Ectodermal cell (in vitro differentiated cells): ENCODE results near the gene COL9A2.

Source experiments
- H3K27ac ChIP-seq: 2 replicates; pipeline ENCODE4 v1.7.0; 2013; ENCODE audit warnings: mild to moderate bottlenecking, low read depth, low read length; ENCODE audit not compliant: insufficient read depth, poor library complexity, severe bottlenecking
- H3K27me3 ChIP-seq: 2 replicates; pipeline ENCODE4 v1.7.0; 2013; ENCODE audit warnings: mild to moderate bottlenecking, low read length; ENCODE audit not compliant: insufficient read depth, control insufficient read depth, poor library complexity, severe bottlenecking
- H3K36me3 ChIP-seq: one replicate; pipeline ENCODE4 v1.7.0; 2013; ENCODE audit warnings: low read length; ENCODE audit not compliant: control insufficient read depth, insufficient read depth
- H3K4me1 ChIP-seq: one replicate; pipeline ENCODE4 v1.7.0; 2013; ENCODE audit warnings: low read length; ENCODE audit not compliant: control insufficient read depth, insufficient read depth
- H3K4me3 ChIP-seq: 2 replicates; pipeline ENCODE4 v1.7.0; 2013; ENCODE audit warnings: low read depth, low read length, control low read depth; ENCODE audit not compliant: insufficient read depth
- H3K9me3 ChIP-seq: 2 replicates; pipeline ENCODE4 v1.7.0; 2013; ENCODE audit warnings: mild to moderate bottlenecking, low read length, moderate library complexity; ENCODE audit not compliant: control insufficient read depth
- WGBS, 2 experiments: methylation state at CpG; one replicate each; pipeline ENCODE4 v1.1.7; 2013; ENCODE audit warnings: missing lambda C conversion rate in 2 of 2; 5-methylcytosine and 5-hydroxymethylcytosine counted together

COL9A2 gene

GRCh38 chr1:40265298-40265697 lies 51.8 kb downstream of the COL9A2 start:
- Histone ChIP-seq H3K9me3 (no peaks in the 10 kb centered on the region), H3K27ac (no peak overlapping the region), H3K36me3 (peaks cover 48% of the 10 kb centered on the region), H3K4me3 (no peak overlapping the region), H3K4me1 (no peaks in the 10 kb centered on the region), H3K27me3 (no peaks in the 10 kb centered on the region)

DNA sequence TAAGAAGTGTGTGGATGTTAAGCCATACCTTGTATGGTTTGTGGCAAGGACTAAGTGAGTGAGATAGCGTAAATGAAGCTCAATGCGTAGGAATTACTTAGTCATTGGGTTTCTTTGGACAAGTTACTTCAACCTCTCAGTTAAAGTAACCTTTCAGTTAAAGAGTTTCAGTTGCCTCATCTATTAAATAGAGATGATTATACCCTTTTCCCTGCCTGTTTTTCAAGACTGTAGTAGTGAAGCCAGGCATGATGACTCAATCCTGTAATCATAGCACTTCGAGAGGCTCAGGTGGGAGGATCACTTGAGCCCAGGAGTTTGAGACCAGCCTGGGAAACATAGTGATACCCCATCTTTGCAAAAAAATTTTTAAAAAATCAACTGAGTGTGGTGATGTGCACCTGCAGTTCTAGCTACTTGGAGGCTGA lies 52.7 kb downstream of the COL9A2 start:
- Histone ChIP-seq H3K27ac (no peak overlapping the region), H3K27me3 (no peaks in the 10 kb centered on the region), H3K9me3 (no peaks in the 10 kb centered on the region), H3K4me1 (no peaks in the 10 kb centered on the region), H3K36me3 (peaks cover 43% of the 10 kb centered on the region), H3K4me3 (no peak overlapping the region)
- 93 to 97% methylated on average over 3 of the region's 3 CpGs for WGBS, 2 experiments

- H3K36me3 ChIP-seq: peaks cover 25% of the 10 kb centered on the region
- H3K9me3 ChIP-seq: no peaks in the 10 kb centered on the region
- H3K27me3 ChIP-seq: no peaks in the 10 kb centered on the region
- 0% methylated on average over 10 of the region's 10 CpGs for WGBS, 2 experiments
- peak overlapping the region; percentile 100 for H3K4me3 ChIP-seq
- peak overlapping the region; percentile 67 for H3K27ac ChIP-seq
- peaks cover 4% of the 10 kb centered on the region for H3K4me1 ChIP-seq
Observed at GRCh38 chr1:40258445-40258769, 58.7 kb downstream of the COL9A2 start.

- WGBS, 2 experiments: 0 to 1% methylated on average over 48 of the region's 48 CpGs
- Histone ChIP-seq H3K27ac (peak within 1 kb of the TSS; percentile 94), H3K36me3 (peaks cover 21% of the 10 kb centered on the region), H3K27me3 (no peaks in the 10 kb centered on the region), H3K4me1 (peaks cover 4% of the 10 kb centered on the region), H3K4me3 (peak within 1 kb of the TSS; percentile 100), H3K9me3 (no peaks in the 10 kb centered on the region)
Observed at GRCh38 chr1:40257688-40258444, 59.2 kb downstream of the COL9A2 start, which contains the start of gene ZMPSTE24. TSS of gene ZMPSTE24 (plus strand) at chr1:40258236. CDS start at chr1:40258272, 36 bp downstream.

DNA sequence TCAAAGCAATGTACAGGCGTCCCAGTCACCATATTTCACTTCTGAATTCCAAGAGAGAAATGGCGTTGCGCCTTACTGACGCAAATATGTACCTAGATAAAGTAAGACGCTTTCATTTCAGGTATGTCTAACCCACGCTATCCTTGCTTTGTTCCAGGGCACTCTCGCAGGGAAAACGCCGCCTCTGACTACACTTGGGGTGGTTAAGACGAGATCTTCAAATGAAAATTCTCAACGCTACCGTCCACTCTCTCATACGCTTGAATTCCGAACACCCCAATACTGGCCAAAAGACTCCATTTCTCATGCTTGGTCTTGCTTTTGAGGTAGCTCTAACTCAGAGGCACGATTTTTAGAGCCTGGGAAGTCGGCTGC lies 59.8 kb downstream of the COL9A2 start:
- 1% methylated on average over 16 of the region's 16 CpGs for WGBS, 2 experiments
- H3K27ac ChIP-seq: peak overlapping the region; percentile 94
- H3K9me3 ChIP-seq: no peaks in the 10 kb centered on the region
- H3K4me1 ChIP-seq: peaks cover 4% of the 10 kb centered on the region
- no peaks in the 10 kb centered on the region for H3K27me3 ChIP-seq
- H3K36me3 ChIP-seq: peaks cover 21% of the 10 kb centered on the region
- H3K4me3 ChIP-seq: peak overlapping the region; percentile 100

- Histone ChIP-seq H3K27me3 (no peaks in the 10 kb centered on the region), H3K4me3 (peak overlapping the region; percentile 100)
Observed at GRCh38 chr1:40256401-40257084, 60.5 kb downstream of the COL9A2 start.

DNA sequence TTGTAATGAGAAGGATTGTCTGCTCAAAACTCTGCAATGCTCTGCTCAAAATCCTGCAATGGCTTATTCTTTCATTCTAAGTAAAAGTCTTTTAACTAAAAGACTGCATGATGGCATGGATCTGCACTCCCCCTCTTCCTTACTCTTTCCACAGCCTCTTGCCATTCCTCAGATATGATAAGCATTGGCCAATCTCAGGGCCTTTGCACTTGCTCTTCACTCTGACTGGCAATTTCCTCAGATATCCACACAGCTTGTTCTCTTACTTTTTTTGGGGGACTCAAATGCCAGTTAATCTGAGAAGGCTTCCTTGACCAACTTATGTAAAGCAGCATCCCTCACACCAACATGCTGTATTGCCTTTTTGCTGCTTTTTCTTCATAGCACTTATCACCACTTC lies 61.9 kb downstream of the COL9A2 start:
- H3K36me3 ChIP-seq: peaks cover 3% of the 10 kb centered on the region
- peaks cover 4% of the 10 kb centered on the region for H3K4me1 ChIP-seq
- H3K27ac ChIP-seq: no peak overlapping the region
- H3K9me3 ChIP-seq: no peaks in the 10 kb centered on the region
- H3K27me3 ChIP-seq: no peaks in the 10 kb centered on the region
- H3K4me3 ChIP-seq: no peak overlapping the region

More at GRCh38 chr1:40256401-40257084, 60.5 kb downstream of the COL9A2 start:
- WGBS, 2 experiments: 54 to 86% methylated on average over 2 to 3 of the region's 6 CpGs
- Histone ChIP-seq H3K9me3 (no peaks in the 10 kb centered on the region), H3K27ac (no peak overlapping the region), H3K4me1 (peaks cover 4% of the 10 kb centered on the region), H3K36me3 (peaks cover 14% of the 10 kb centered on the region)

- Histone ChIP-seq H3K36me3 (no peaks in the 10 kb centered on the region), H3K4me3 (no peak overlapping the region), H3K27me3 (no peaks in the 10 kb centered on the region), H3K27ac (no peak overlapping the region), H3K9me3 (no peaks in the 10 kb centered on the region), H3K4me1 (peaks cover 4% of the 10 kb centered on the region)
- WGBS, 2 experiments: 78 to 86% methylated on average over 2 of the region's 2 CpGs
Observed at GRCh38 chr1:40252601-40253000, 64.5 kb downstream of the COL9A2 start.

- Histone ChIP-seq H3K36me3 (no peaks in the 10 kb centered on the region), H3K27ac (no peak overlapping the region), H3K4me1 (no peaks in the 10 kb centered on the region), H3K9me3 (no peaks in the 10 kb centered on the region), H3K4me3 (no peak overlapping the region), H3K27me3 (no peaks in the 10 kb centered on the region)
- WGBS, 2 experiments: 91 to 92% methylated on average over 4 of the region's 4 CpGs
Observed at GRCh38 chr1:40251456-40251855, 65.6 kb downstream of the COL9A2 start.
